Smooth muscle cell (in vitro differentiated cells): ENCODE data around the gene TRIM58. TPM values are rescaled to one million over a fixed set of nuclear protein-coding genes. Genes with fewer than 3 reads are reported as not detected.

Experiments
- DNase-seq: peaks from one replicate; lab custom pipeline; 2025; ENCODE audit not compliant: unreplicated experiment; lab: John Stamatoyannopoulos, UW
- H2AFZ ChIP-seq: fragments of 200-600 bp; sonication (generic); 2 replicates; pipeline ENCODE4 v1.6.0; 2016; ENCODE audit warnings: antibody characterized with exemption, low read depth, mild to moderate bottlenecking
- H3F3A ChIP-seq: fragments of 200-600 bp; sonication (generic); 2 replicates; pipeline ENCODE4 v1.6.0; 2017; ENCODE audit warnings: antibody characterized with exemption, low read depth
- H3K27ac ChIP-seq: fragments of 200-600 bp; sonication (generic); 2 replicates; pipeline ENCODE4 v1.5.1; 2016; ENCODE audit warnings: low read depth, mild to moderate bottlenecking
- H3K27me3 ChIP-seq: fragments of 200-600 bp; sonication (generic); 2 replicates; pipeline ENCODE4 v1.6.1; 2016; ENCODE audit warnings: low read depth, mild to moderate bottlenecking
- H3K36me3 ChIP-seq: fragments of 200-600 bp; sonication (generic); 2 replicates; pipeline ENCODE4 v1.5.1; 2016; ENCODE audit warnings: low read depth
- H3K4me1 ChIP-seq: fragments of 200-600 bp; sonication (generic); 2 replicates; pipeline ENCODE4 v1.5.1; 2016; ENCODE audit warnings: low read depth
- H3K4me2 ChIP-seq: fragments of 200-600 bp; sonication (generic); 2 replicates; pipeline ENCODE4 v1.6.0; 2016; ENCODE audit warnings: mild to moderate bottlenecking
- H3K4me3 ChIP-seq: fragments of 200-600 bp; sonication (generic); 2 replicates; pipeline ENCODE4 v1.5.1; 2016; ENCODE audit warnings: mild to moderate bottlenecking
- H3K79me2 ChIP-seq: fragments of 200-600 bp; sonication (generic); 2 replicates; pipeline ENCODE4 v1.6.0; 2016; ENCODE audit warnings: low read depth, mild to moderate bottlenecking
- H3K9ac ChIP-seq: fragments of 200-600 bp; sonication (generic); 2 replicates; pipeline ENCODE4 v1.6.0; 2016; ENCODE audit warnings: low read depth
- H3K9me3 ChIP-seq: fragments of 200-600 bp; sonication (generic); replicated peaks from 2 replicates; pipeline ENCODE4 v1.5.1; 2016; ENCODE audit warnings: low read depth
- H4K20me1 ChIP-seq: fragments of 200-600 bp; sonication (generic); 2 replicates; pipeline ENCODE4 v1.6.0; 2016; ENCODE audit warnings: low read depth
- WGBS: methylation state at CpG from one replicate; pipeline ENCODE4 v1.1.7; 2016; ENCODE audit warnings: low lambda C conversion rate; 5-methylcytosine and 5-hydroxymethylcytosine counted together
- polyA plus RNA-seq: library from polyadenylated mRNA; unstranded; fragments of >200 nt; fragmentation: Nextera tagmentation; extraction: Ambion mirVana; gene quantifications from 2 replicates; pipeline ENCODE4 v1.2.1, GENCODE V29; 2016
- total RNA-seq: library from RNA; depleted of rRNA; stranded (reverse); fragments of >200 nt; gene quantifications from 2 replicates; pipeline ENCODE4 v1.2.3, GENCODE V29; 2014
- TF ChIP-seq, protein P1 (sequence below): fragments of 200-600 bp; sonication (generic); IDR thresholded peaks from 2 replicates; pipeline ENCODE4 v1.5.1; 2017; ENCODE audit warnings: borderline replicate concordance, mild to moderate bottlenecking, antibody characterized with exemption; ENCODE audit not compliant: insufficient read depth, poor library complexity, severe bottlenecking

Gene TRIM58
- total and polyA plus RNA-seq, 2 experiments from 2014 or later: 0.37 TPM; not detected in 1

DNA sequence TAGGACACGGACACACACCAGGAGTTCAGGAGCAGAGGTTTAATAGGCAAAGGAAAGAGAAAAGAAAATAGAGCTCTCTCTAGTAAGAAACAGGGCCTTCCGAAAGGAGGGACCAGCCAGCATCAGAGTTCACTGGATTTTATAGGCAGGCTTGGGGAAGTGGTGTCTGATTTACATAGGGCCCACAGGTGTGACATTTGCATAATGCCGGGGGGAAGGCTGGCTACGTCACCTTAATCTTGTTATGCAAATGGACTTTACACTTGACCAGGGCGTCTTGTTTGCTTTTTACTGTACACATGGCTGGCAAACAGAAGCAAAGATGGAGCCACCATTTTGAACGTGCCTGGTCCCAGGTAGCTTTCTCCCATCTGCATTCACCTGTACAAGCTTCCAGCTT, 33.0 kb upstream of the TRIM58 start, which contains the start of gene OR14A16:
TSS of gene OR14A16 (minus strand) at position 97 of the 400 bp plus-strand sequence. CDS start 8,390 bp downstream, outside the sequence.
- TF ChIP-seq, protein P1, sequence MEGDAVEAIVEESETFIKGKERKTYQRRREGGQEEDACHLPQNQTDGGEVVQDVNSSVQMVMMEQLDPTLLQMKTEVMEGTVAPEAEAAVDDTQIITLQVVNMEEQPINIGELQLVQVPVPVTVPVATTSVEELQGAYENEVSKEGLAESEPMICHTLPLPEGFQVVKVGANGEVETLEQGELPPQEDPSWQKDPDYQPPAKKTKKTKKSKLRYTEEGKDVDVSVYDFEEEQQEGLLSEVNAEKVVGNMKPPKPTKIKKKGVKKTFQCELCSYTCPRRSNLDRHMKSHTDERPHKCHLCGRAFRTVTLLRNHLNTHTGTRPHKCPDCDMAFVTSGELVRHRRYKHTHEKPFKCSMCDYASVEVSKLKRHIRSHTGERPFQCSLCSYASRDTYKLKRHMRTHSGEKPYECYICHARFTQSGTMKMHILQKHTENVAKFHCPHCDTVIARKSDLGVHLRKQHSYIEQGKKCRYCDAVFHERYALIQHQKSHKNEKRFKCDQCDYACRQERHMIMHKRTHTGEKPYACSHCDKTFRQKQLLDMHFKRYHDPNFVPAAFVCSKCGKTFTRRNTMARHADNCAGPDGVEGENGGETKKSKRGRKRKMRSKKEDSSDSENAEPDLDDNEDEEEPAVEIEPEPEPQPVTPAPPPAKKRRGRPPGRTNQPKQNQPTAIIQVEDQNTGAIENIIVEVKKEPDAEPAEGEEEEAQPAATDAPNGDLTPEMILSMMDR: no peak
- H3K4me3 ChIP-seq: no peak within 1 kb of the TSS
- no peaks in the 10 kb centered on the region for H3K36me3 ChIP-seq
- H4K20me1 ChIP-seq: no peaks in the 10 kb centered on the region
- H2AFZ ChIP-seq: no peak within 1 kb of the TSS
- H3K9me3 ChIP-seq: peaks cover 3% of the 10 kb centered on the region
- WGBS: 73% methylated on average over 6 of the region's 6 CpGs
- no peaks in the 10 kb centered on the region for H3K4me1 ChIP-seq
- no peaks in the 10 kb centered on the region for H3F3A ChIP-seq
- DNase-seq: no peak
- H3K27me3 ChIP-seq: no peaks in the 10 kb centered on the region
- H3K27ac ChIP-seq: no peak within 1 kb of the TSS
- no peaks in the 10 kb centered on the region for H3K79me2 ChIP-seq
- no peak within 1 kb of the TSS for H3K4me2 ChIP-seq
- H3K9ac ChIP-seq: no peak within 1 kb of the TSS

DNA sequence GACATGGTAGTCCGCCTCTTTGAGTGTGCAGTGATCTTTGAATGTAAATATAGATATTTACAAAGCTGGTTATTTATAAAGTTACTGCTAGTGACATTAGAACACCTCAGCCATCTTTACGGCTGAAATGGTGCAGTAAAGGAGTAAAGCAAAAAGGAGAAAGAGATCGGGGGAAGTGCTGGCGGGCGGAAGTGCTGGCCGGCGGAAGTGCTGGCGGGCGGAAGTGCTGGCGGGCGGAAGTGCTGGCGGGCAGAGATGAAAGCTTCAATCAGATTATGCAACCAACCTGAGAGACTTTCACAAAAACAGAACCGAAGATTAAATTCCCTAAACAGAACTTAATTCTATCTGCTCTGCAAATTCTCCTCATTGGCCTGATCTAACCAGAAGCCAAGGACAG, 31.6 kb upstream of the TRIM58 start:
- TF ChIP-seq, protein P1: no peak
- H3K9ac ChIP-seq: no peak overlapping the region
- H3K27ac ChIP-seq: no peak overlapping the region
- no peak overlapping the region for H2AFZ ChIP-seq
- no peak overlapping the region for H3K4me2 ChIP-seq
- peaks cover 3% of the 10 kb centered on the region for H3K9me3 ChIP-seq
- WGBS: 81% methylated on average over 13 of the region's 13 CpGs
- H3K27me3 ChIP-seq: no peaks in the 10 kb centered on the region
- DNase-seq: no peak
- H3K4me3 ChIP-seq: no peak overlapping the region
- no peaks in the 10 kb centered on the region for H3F3A ChIP-seq
- H4K20me1 ChIP-seq: no peaks in the 10 kb centered on the region
- no peaks in the 10 kb centered on the region for H3K36me3 ChIP-seq
- H3K4me1 ChIP-seq: no peaks in the 10 kb centered on the region
- H3K79me2 ChIP-seq: no peaks in the 10 kb centered on the region

DNA sequence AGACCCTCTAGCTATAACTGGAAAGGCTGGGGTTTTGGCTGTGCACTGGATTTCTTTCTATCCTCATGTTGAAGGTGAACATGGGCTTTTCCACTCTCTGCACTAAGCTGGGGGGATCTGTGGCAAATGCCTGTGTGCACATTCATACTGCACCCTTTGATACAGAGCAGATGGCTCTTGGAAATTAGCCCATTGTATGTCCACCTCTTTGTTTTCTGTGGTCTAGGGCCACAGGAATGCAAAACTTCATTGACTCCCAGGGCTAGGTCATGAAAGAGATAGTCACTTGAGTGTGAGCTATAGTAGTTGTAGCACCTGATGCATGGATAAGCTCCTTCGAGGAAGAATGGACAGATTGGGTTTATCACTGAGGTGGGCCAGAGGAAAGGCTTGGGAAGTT, 27.3 kb upstream of the TRIM58 start:
- Histone ChIP-seq H3K9me3 (peaks cover 4% of the 10 kb centered on the region), H3K9ac (no peak overlapping the region), H4K20me1 (no peaks in the 10 kb centered on the region), H3K36me3 (no peaks in the 10 kb centered on the region), H3F3A (no peaks in the 10 kb centered on the region), H2AFZ (no peak overlapping the region), H3K4me1 (no peaks in the 10 kb centered on the region), H3K4me2 (no peak overlapping the region), H3K79me2 (no peaks in the 10 kb centered on the region), H3K4me3 (no peak overlapping the region), H3K27me3 (no peaks in the 10 kb centered on the region), H3K27ac (no peak overlapping the region)
- no peak for DNase-seq
- 0% methylated on average over 1 of the region's 1 CpG for WGBS
- TF ChIP-seq, protein P1: no peak

DNA sequence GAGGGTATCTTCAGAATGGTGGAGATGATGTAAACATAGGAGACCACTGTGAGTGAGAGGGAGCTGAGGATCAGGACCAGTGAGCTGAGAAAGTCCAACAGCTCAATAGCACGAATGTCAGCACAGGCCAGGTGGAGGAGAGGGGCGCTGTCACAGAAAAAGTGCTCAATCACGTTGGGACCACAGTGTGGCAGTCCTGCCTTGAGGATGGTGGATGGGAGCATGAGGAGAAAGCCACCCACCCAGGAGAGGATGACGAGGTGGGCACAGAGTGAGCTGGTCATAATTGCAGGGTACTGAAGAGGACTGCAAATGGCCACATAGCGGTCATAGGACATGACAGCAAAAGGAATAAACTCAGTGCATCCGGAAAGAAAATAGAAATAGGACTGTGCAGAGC, 23.4 kb upstream of the TRIM58 start:
- H2AFZ ChIP-seq: no peak overlapping the region
- H3K27ac ChIP-seq: no peak overlapping the region
- no peaks in the 10 kb centered on the region for H3K27me3 ChIP-seq
- H3K36me3 ChIP-seq: no peaks in the 10 kb centered on the region
- no peak for DNase-seq
- TF ChIP-seq, protein P1: no peak
- peaks cover 9% of the 10 kb centered on the region for H3K9me3 ChIP-seq
- H3F3A ChIP-seq: no peaks in the 10 kb centered on the region
- no peak overlapping the region for H3K9ac ChIP-seq
- no peaks in the 10 kb centered on the region for H4K20me1 ChIP-seq
- WGBS: 52% methylated on average over 6 of the region's 6 CpGs
- H3K79me2 ChIP-seq: no peaks in the 10 kb centered on the region
- no peak overlapping the region for H3K4me3 ChIP-seq
- H3K4me2 ChIP-seq: no peak overlapping the region
- no peaks in the 10 kb centered on the region for H3K4me1 ChIP-seq
